Raji (cell line): ENCODE results near the gene LMX1B.

Source experiments
- POLR2A ChIP-seq: IDR thresholded peaks from 2 replicates; pipeline ENCODE4 v1.6.1; 2011; ENCODE audit warnings: low read depth, low read length, control low read depth; ENCODE audit not compliant: insufficient read depth

LMX1B gene

DNA sequence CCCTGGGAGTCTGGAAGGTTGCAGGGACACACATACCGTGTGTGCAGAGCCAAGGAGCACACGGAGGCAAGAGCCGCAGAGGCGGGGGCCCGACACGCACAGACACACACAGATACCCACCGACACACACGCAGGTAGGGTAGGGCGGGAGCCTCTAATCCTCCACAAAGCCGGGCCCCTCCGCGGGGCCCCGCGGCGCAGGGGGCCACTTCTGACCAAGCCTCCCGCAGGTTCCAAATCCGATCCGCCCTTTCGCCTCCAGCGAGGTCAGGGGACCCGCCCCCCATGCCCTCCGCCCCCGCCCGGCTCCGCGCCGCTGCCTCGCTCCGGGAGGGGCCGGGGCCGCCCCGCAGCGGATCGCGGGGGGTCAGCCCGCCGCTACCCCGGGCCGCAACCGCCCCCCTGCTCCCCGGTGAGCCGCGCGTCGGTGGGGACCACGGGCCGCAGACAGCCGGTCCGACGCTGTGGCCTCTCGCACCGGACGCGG is 1.4 kb upstream of the LMX1B start:
- no peak for TF ChIP-seq POLR2A

DNA sequence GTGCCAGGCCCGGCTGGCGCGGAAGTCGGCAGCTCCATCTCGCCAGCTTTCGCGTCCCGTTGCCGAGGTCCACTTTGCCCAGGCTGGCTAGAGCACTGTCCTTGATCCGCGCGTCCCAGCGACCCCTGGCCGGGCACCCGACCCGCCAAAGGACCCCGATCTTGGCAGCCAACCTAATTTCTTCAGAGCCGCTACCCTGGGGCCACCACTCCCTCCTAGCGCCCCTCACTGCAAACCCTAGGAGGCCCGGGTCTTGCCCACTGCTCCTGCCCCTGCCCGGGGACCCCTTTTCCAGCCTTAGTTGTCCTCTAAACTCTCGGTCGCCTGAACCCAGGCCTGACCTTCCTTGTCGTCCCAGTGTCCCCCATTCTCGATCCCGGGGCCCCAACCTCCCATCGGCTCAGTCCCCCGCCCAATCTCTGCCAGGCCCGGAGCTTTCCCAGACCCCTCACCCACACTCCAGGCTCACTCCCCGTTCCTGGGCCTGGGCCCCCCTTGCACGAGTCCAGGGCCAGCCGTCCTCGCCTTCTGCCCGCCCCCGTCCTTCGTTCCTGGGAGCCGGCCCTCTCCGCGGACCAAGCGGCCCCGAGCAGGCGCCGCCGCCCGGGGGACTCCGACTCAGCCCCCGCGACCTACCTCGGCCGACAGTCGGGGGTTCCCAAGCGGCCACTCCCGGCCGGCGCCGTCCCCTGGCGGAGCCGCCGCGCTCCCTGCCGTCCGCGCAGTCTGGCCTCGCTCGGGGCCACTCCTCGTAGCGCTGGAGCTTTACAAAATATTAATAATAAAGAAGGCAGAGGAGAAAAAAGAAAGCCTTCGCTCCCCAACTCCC is 701 bp upstream of the LMX1B start:
- TF ChIP-seq POLR2A: no peak

DNA sequence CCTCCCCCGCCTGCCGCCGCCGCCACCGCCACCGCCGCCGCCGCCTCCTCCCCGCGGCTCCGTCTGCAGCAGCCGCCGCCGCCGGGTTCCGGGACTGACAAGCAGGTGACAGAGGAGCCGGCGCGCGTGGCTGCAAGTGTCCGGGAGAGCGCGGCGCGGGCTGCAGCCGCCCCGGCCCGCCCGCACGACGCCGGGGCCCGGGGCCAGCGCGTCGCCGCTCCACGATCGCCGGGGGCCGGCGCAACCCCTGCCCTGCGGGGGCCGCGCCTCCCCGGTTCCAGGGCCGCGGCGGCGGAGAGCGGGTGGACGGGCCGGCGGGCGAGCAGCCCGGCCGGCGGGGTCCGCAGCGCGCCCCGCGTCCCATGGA is 343 bp downstream of the LMX1B start:
- no peak for TF ChIP-seq POLR2A

DNA sequence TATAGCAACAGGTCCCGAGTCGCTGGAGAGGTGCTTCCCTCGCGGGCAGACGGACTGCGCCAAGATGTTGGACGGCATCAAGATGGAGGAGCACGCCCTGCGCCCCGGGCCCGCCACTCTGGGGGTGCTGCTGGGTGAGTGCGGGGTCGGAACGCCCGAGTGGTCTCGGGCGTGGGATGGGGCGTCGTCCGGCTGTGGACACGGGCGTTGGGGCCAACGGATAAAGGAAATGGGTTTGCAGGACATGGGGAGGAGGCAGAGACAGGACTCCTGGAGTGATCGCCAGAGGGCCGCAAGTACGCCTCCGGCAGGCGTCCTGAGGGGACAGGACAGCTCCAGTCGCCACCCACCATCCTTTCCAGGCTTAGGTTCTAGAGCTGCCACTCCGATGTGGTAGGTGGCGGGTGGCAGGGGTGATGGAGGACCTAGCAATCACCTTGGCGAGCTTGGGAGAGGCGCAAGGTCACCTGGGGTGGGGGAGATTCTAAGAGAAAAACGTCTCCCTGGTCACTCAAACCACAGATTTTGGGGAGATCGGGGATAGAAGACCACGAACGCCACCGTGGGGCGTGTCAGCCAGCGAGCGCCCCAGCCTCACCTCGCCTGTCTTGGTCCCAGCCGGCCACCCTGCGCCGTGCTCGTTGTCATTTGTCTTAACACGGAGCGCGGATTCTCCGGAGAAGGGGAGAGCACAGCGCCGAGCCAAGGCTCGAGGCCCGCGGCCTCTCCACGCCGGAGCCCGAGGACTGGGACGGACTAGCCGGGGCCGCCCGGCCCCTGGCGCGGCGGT is 922 bp downstream of the LMX1B start:
- TF ChIP-seq POLR2A: no peak

DNA sequence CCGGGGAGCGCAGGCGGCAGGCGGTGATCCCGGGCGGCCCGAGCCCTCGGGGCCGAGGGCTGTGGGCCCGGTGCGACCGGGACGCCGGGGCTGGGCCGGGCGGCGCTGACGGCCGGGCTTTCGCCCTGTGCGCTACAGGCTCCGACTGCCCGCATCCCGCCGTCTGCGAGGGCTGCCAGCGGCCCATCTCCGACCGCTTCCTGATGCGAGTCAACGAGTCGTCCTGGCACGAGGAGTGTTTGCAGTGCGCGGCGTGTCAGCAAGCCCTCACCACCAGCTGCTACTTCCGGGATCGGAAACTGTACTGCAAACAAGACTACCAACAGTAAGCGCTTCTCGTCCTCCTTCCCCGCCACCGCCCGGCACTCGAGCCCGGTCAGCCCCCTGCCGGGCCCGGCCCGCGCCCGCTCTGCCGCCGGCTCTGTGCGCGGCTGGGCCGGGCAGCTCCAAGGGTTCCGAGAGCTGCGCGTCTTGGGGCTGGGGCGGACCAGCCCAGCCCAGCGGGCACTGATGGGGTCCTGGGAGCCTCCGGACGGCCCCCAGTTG is 1.6 kb downstream of the LMX1B start:
- no peak for TF ChIP-seq POLR2A

DNA sequence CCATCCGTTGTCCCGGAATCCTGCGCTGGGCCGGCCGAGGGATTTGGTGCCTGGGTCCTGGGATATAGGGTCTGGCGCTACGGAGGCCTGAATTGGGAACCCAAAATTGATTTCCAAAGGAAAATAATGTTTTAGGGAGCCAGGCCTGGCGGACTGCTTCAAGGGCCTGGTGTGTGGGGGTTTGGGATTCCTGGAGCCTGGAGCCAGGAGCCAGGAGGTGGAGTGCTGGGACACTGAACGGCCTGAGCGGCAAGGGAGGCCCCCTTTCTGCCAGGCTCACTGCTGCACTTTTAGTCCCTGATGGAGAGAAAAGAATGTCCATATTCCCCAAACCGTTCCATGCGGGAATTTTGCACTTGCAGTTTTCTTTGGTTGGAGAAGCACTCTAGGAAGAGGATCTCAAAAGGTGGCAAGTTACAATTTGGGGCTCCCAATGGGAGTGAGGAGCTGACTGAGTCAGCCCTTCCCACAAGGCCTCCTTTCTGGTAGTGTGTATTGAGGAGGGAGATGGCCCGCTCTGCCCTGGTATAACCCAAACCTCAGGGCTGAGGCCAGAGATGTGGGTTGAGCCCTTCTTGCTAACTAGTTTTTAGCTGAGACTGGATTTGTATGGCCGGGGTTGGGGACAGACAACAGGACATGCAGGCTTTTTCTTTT is 2.2 kb downstream of the LMX1B start:
- TF ChIP-seq POLR2A: no peak

DNA sequence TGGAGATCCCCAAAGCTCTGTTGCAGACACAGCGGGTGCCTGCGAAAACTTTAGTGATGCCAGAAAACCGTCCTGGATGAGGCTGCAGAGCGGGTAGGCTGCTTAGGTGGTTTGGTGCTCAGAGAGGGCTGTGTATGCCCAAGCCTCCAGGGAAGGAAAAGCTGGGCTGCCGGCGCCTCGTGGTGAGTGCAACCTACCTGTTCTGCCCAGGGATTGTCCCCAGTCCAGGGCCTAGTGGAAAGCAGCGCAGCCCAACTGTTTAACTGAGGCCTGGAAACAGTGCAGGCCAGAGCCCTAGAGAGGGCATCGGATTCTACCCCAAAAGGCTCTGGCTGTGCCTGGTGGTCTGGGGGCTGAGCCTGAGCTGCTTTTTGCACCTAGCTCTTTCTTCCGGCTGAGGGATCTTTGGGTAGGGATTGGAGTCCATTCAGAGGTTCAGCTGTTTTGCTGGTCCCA is 2.8 kb downstream of the LMX1B start:
- no peak for TF ChIP-seq POLR2A

DNA sequence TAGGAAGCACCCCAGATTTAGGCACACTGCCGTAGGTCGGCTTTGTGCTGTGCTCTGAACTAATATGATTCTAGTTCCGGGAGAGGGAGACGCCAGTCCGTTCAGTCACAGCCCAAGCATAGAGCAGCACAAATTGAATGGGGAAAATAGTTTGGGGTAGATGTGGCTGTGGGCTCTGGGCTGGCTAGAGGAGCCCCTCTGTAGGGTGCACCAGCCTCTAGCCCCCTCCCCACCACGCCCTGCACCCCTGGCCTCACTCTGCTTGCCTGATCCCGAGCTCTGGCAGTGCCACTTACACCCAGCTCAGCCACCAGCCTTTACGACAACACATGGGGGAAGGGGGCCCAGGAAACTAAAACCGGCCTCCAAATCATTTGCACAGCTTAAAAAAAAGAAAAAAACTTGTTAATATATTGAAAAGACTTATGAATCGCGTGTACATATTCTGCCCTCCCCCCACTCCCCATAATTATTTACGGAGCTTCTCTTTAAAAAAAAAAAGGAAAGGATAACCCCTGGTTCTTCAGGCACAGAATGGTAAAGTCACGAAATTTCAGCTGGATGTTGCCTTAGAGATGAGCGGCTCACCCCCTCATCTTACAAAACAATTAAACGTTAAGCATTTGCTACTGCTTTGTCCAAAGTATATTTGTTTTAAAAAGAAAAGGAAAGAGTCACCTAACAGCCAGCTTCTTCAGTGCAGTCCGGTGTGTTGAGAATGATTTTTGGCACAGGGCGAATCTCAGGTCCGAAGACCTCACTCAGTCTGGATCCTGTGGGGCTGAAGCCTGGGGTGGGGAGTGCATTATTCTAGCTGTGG is 3.5 kb downstream of the LMX1B start:
- TF ChIP-seq POLR2A: no peak

DNA sequence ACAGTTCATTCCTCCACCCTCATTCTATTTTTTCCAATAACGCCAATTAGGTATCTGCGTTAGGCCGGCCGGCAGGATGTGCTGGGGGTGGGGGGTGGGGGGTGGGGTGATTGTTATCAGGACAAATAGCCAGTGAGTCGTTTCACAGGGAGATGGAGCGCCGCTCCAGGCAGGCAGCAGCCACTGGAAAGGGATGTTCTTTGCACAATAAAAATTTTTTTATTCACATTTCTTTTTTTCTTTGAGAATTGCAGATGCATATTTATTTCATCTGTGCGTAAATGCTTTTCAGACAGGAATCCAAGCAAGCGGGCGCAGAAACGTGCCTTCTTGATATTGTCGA is 4.1 kb downstream of the LMX1B start:
- no peak for TF ChIP-seq POLR2A

DNA sequence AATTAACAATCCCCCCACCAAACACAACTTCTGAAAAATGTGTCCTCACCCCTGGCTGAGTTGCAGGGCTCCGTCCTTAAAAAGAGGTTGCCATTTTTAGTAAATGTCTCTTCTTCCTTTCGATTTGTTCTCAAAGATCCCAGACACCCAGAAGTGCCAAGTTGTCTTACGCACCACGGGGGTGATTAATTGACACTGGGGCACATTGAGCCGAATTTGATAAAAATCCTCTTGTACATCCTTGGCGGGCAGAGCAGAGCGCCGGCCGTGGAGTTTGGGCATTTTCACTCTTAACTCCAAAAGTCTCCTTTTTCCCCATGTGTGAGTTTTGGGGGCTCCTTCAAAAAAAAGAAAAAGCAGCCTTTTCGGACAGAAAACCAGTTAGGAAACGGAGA is 4.5 kb downstream of the LMX1B start:
- no peak for TF ChIP-seq POLR2A

DNA sequence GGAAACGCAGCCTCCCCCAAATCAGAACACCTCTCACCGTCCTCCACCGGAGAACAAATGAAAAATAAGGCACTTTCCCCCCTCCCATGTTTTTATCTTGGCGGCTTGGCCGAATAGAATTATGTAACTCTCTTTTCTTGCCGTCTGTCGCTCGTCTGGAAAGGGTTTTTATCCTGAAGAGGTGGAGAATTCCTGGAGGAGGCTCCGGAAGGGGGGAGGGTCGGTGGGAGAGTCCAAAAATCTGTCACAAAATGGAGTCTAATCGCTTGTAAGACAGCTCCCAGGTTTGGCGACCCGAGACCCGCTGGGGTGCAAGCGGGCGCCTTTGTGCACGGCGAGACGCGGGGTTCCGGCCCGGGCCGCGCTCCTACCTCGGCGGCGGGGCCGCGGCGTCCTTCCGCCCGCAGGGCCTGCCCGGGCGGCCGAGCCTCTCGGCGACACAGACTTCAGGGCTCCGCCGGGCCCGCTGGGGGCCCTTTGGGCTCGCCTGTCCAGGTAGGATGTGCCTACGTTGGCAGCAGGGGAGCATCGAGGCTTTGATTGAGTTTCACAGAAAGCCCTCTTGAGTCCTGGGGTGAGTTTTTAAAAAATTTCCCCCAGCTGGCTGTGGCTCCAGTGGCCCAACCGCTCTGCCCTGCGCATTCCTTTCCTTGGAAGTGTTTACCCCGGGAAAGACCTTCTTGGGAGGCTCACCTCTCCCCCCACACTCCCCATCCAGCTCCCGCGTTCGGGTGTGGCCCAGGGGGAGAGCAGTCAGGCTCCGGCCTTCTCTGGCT is 5.0 kb downstream of the LMX1B start:
- TF ChIP-seq POLR2A: no peak

DNA sequence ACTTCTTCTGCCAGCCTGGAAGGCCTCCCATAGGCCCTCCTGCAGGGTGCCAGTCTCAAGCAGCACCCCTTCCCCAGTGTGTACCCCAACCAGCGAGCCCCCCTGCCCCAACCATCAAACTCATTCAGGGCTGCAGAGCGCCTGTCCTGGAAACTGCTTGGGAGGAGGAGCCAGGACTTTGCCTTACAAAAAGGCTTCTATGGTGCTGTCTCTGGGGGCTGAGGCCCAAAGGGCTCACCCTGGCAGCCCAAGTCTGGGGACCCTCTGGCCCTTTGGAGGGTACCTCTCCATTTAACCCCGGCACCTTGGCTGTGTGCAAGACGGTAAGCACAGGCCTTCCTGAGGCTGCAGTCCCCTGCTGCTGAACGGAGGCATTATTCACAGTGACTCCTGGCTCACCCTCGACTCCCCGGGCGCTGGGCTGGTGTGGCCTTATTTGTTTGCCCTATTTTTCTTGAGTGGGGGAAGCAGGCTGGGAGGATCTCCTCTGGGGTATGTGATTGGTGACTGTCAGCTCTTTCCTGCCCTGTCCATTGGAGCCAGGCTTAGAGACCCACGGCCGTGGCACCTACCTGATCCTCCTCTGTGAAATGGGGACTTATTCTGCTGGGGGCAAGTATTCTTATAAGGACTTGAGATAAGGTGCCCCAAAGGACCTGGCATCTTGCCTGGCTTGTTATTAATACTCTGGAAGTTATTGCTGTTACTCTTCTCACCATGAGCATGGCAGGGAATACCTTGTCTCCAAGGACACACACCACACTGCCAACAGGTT is 5.8 kb downstream of the LMX1B start:
- no peak for TF ChIP-seq POLR2A

DNA sequence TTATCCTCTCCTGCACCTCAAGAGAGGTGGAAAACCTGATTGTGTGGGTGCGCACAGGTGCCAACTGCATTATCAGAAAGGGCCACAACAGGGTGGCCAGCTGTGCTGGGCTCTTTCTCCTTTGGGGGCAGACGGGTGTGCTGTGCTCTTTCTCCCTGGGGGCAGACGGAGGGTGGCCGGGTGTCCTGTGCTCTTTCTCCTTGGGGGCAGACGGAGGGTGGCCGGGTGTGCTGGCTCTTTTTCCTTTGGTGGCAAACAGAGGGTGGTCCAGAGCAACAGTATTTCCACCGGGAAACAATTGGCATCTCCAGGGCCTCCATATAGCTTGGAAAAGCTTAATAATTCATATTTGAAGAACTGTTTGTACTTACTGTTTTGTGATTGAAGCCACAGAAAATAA is 6.8 kb downstream of the LMX1B start:
- TF ChIP-seq POLR2A: no peak
